GM11168 (cell line): ENCODE data around the gene C1orf35.

Source experiments
- in situ Hi-C: fragments of 300-500 bp; cut with MboI; formaldehyde crosslinking; loops from one replicate; pipeline ENCODE4 v1.12.0; 2022; ENCODE audit warnings: low sequenced_read_pairs; ENCODE audit not compliant: unreplicated experiment

The C1orf35 gene

GRCh38 chr1:228097333-228098081 lies 5.6 kb downstream of the C1orf35 start:
- in situ Hi-C loops = no loop called here

GRCh38 chr1:228096416-228097332 lies 6.5 kb downstream of the C1orf35 start:
- in situ Hi-C loops = no loop called here

GRCh38 chr1:228095938-228096337 lies 7.2 kb downstream of the C1orf35 start:
- in situ Hi-C loops = no loop called here

GRCh38 chr1:228095161-228095560 lies 8.0 kb downstream of the C1orf35 start:
- in situ Hi-C loops = no loop called here

GRCh38 chr1:228094432-228095016 lies 8.6 kb downstream of the C1orf35 start:
- in situ Hi-C loops = no loop called here

- in situ Hi-C loops = no loop called here
Observed at GRCh38 chr1:228093050-228093906, 9.8 kb downstream of the C1orf35 start.

GRCh38 chr1:228092342-228093049 lies 10.6 kb downstream of the C1orf35 start:
- in situ Hi-C loops = no loop called here

- in situ Hi-C loops = no loop called here
Observed at GRCh38 chr1:228091084-228091483, 12.0 kb downstream of the C1orf35 start.

GRCh38 chr1:228090613-228091081 lies 12.5 kb downstream of the C1orf35 start:
- in situ Hi-C loops = no loop called here

GRCh38 chr1:228089519-228090380 lies 13.4 kb downstream of the C1orf35 start:
- in situ Hi-C loops = no loop called here

- in situ Hi-C loops = no loop called here
Observed at GRCh38 chr1:228088586-228089498, 14.3 kb downstream of the C1orf35 start.

GRCh38 chr1:228087771-228088251 lies 15.3 kb downstream of the C1orf35 start:
- in situ Hi-C loops = no loop called here

- in situ Hi-C loops = no loop called here
Observed at GRCh38 chr1:228085287-228085951, 17.7 kb downstream of the C1orf35 start.

GRCh38 chr1:228084797-228085196 lies 18.3 kb downstream of the C1orf35 start:
- in situ Hi-C loops = no loop called here

- in situ Hi-C loops = no loop called here
Observed at GRCh38 chr1:228084325-228084724, 18.8 kb downstream of the C1orf35 start.

GRCh38 chr1:228083871-228084278 lies 19.2 kb downstream of the C1orf35 start:
- in situ Hi-C loops = no loop called here
